Measurements from ENCODE around the gene PTGDS. TPM values are rescaled to one million over a fixed set of nuclear protein-coding genes. Genes with fewer than 3 reads are reported as not detected.

PTGDS gene
- total and polyA plus RNA-seq, 10 of the 15 experiments (the other 5 are each of a cell fraction or from before 2014, with no cell fraction given) = not detected

DNA sequence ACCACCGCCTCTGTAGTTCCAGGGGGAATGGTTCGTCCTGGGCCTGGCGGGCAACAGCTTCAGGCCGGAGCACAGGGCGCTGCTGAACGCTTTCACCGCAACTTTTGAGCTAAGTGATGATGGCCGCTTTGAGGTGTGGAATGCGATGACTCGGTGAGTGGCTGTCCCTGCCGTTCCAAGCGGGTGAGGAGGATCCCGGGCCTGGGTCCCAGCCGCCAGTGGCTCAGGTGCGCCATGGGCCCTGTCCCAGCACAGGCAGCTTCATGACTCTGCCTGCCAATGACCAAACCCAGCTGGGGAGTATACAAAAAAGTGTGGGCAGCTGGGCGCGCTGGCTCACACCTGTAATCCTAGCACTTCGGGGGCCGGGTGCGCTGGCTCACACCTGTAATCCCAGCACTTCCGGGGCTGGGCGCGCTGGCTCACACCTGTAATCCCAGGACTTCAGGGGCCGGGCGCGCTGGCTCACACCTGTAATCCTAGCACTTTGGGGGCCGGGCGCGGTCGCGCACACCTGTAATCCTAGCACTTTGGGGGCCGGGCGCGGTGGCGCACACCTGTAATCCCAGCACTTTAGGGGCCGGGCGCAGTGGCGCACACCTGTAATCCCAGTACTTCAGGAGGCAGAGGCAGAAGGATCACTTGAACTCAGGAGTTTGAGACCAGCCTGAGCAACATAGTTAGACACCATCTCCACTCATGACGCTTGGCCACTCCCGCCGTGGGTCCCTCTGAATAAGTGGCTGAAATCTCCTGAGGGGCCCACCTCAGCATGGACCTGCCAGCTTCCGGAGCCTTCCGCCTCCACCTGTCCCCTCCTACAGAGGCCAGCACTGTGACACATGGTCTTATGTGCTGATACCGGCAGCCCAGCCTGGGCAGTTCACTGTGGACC, 24.2 kb upstream of the PTGDS start:
- H3K4me2 ChIP-seq (ENCODE audit: control insufficient read depth, insufficient read depth) = no peak overlapping the region
- ChIA-PET SMC1A (ENCODE audit: uncharacterized antibody, unreplicated experiment) (interaction anchor here (0.6 kb wide), 1 partner anchor 12 kb away, joined by 3 read pairs; no protein-coding TSS in a partner anchor), POLR2A (no interaction called here), CTCF (interaction anchor here (1.0 kb wide), 1 partner anchor 82 kb away, joined by 4 read pairs; no protein-coding TSS in a partner anchor), RAD21 (ENCODE audit: unreplicated experiment) (interaction anchor here (0.6 kb wide), 1 partner anchor 267 kb away, joined by 3 read pairs; no protein-coding TSS in a partner anchor)
- WGBS (ENCODE audit: insufficient coverage, insufficient replicate concordance, low lambda C conversion rate, missing lambda C conversion rate) = 80% methylated on average over 33 of the region's 44 CpGs
- H3K9me3 ChIP-seq (replicated peaks; ENCODE audit: control insufficient read depth, insufficient read depth, low read length) = no peaks in the 10 kb centered on the region
- in situ Hi-C loops (cut with MboI) (no loop called here), intact Hi-C loops (cut with micrococcal nuclease; ENCODE audit: unreplicated experiment) (no loop called here)
- FAIRE-seq = no peak
- BruUV-seq (replicated peaks) = no TSS peak
- no peak for DNase-seq (ENCODE audit: low read depth, low spot score)
- H3K36me3 ChIP-seq (ENCODE audit: control insufficient read depth in 2 of 2, insufficient read depth in 2 of 2, low read length in 1 of 2) = no peaks in the 10 kb centered on the region
- H3K4me1 ChIP-seq (ENCODE audit: control insufficient read depth, insufficient read depth, low read length) = peaks cover 6% of the 10 kb centered on the region; the same call in 1 of the 2 replicates
- H3K4me3 ChIP-seq = no peak overlapping the region
- no peak overlapping the region for H2AFZ ChIP-seq (ENCODE audit: control insufficient read depth, low read depth, low read length)
- no peaks in the 10 kb centered on the region for H4K20me1 ChIP-seq (ENCODE audit: control insufficient read depth, insufficient read depth)
- no peak overlapping the region for H3K9ac ChIP-seq (ENCODE audit: control insufficient read depth, insufficient read depth, low read length)
- H3K27me3 ChIP-seq (replicated peaks in 1 of 2; ENCODE audit: control insufficient read depth in 2 of 2, insufficient read depth in 2 of 2, low read length in 1 of 2) = no peaks in the 10 kb centered on the region
- no peaks in the 10 kb centered on the region for H3K79me2 ChIP-seq (ENCODE audit: control insufficient read depth, insufficient read depth, low read length)
- H3K27ac ChIP-seq (ENCODE audit: control insufficient read depth, insufficient read depth) = no peak overlapping the region
- no peak for ATAC-seq
- no peak for TF ChIP-seq RAD21 (IDR thresholded peaks at IDR 0.05; ENCODE audit: insufficient read depth, low read depth, low read length)
- no peak for TF ChIP-seq MTA3 (IDR thresholded peaks at IDR 0.05; ENCODE audit: borderline replicate concordance, low read length)
- no peak for TF ChIP-seq NFXL1 (IDR thresholded peaks at IDR 0.05; ENCODE audit: borderline replicate concordance)
- TF ChIP-seq SMARCA5 (IDR thresholded peaks at IDR 0.05) = no peak
- no peak for TF ChIP-seq POLR2AphosphoS2 (IDR thresholded peaks at IDR 0.05; ENCODE audit: low read depth, low read length)
- TF ChIP-seq FOS (IDR thresholded peaks at IDR 0.05; ENCODE audit: borderline replicate concordance, extremely low read depth, insufficient read length) = no peak
- no peak for TF ChIP-seq EP300 (IDR thresholded peaks at IDR 0.05; ENCODE audit: borderline replicate concordance in 1 of 2, control insufficient read depth in 1 of 2, low read depth in 2 of 2, low read length in 2 of 2)
- no peak for TF ChIP-seq SPI1 (IDR thresholded peaks at IDR 0.05; ENCODE audit: borderline replicate concordance, insufficient read depth, low read depth, low read length)
- TF ChIP-seq, protein P1, sequence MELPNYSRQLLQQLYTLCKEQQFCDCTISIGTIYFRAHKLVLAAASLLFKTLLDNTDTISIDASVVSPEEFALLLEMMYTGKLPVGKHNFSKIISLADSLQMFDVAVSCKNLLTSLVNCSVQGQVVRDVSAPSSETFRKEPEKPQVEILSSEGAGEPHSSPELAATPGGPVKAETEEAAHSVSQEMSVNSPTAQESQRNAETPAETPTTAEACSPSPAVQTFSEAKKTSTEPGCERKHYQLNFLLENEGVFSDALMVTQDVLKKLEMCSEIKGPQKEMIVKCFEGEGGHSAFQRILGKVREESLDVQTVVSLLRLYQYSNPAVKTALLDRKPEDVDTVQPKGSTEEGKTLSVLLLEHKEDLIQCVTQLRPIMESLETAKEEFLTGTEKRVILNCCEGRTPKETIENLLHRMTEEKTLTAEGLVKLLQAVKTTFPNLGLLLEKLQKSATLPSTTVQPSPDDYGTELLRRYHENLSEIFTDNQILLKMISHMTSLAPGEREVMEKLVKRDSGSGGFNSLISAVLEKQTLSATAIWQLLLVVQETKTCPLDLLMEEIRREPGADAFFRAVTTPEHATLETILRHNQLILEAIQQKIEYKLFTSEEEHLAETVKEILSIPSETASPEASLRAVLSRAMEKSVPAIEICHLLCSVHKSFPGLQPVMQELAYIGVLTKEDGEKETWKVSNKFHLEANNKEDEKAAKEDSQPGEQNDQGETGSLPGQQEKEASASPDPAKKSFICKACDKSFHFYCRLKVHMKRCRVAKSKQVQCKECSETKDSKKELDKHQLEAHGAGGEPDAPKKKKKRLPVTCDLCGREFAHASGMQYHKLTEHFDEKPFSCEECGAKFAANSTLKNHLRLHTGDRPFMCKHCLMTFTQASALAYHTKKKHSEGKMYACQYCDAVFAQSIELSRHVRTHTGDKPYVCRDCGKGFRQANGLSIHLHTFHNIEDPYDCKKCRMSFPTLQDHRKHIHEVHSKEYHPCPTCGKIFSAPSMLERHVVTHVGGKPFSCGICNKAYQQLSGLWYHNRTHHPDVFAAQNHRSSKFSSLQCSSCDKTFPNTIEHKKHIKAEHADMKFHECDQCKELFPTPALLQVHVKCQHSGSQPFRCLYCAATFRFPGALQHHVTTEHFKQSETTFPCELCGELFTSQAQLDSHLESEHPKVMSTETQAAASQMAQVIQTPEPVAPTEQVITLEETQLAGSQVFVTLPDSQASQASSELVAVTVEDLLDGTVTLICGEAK (IDR thresholded peaks at IDR 0.05; ENCODE audit: borderline replicate concordance) = no peak
- TF ChIP-seq PAX8 (IDR thresholded peaks at IDR 0.05) = no peak
- TF ChIP-seq, protein P2, sequence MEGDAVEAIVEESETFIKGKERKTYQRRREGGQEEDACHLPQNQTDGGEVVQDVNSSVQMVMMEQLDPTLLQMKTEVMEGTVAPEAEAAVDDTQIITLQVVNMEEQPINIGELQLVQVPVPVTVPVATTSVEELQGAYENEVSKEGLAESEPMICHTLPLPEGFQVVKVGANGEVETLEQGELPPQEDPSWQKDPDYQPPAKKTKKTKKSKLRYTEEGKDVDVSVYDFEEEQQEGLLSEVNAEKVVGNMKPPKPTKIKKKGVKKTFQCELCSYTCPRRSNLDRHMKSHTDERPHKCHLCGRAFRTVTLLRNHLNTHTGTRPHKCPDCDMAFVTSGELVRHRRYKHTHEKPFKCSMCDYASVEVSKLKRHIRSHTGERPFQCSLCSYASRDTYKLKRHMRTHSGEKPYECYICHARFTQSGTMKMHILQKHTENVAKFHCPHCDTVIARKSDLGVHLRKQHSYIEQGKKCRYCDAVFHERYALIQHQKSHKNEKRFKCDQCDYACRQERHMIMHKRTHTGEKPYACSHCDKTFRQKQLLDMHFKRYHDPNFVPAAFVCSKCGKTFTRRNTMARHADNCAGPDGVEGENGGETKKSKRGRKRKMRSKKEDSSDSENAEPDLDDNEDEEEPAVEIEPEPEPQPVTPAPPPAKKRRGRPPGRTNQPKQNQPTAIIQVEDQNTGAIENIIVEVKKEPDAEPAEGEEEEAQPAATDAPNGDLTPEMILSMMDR (IDR thresholded peaks at IDR 0.05 in 2 of 3, conservative IDR thresholded peaks at IDR 0.05 in 1 of 3; ENCODE audit: control insufficient read depth in 2 of 3, extremely low read depth in 1 of 3, insufficient read depth in 1 of 3, low read depth in 3 of 3, low read length in 3 of 3) = no peak
- TF ChIP-seq, protein P3, sequence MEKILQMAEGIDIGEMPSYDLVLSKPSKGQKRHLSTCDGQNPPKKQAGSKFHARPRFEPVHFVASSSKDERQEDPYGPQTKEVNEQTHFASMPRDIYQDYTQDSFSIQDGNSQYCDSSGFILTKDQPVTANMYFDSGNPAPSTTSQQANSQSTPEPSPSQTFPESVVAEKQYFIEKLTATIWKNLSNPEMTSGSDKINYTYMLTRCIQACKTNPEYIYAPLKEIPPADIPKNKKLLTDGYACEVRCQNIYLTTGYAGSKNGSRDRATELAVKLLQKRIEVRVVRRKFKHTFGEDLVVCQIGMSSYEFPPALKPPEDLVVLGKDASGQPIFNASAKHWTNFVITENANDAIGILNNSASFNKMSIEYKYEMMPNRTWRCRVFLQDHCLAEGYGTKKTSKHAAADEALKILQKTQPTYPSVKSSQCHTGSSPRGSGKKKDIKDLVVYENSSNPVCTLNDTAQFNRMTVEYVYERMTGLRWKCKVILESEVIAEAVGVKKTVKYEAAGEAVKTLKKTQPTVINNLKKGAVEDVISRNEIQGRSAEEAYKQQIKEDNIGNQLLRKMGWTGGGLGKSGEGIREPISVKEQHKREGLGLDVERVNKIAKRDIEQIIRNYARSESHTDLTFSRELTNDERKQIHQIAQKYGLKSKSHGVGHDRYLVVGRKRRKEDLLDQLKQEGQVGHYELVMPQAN (conservative IDR thresholded peaks at IDR 0.05) = no peak
- TF ChIP-seq ETV6 (conservative IDR thresholded peaks at IDR 0.05 in 1 of 2, IDR thresholded peaks at IDR 0.05 in 1 of 2; ENCODE audit: borderline replicate concordance in 1 of 2, low read depth in 1 of 2) = no peak
